GM12878 (cell line): Measurements from ENCODE around the gene PRKCQ. TPM values are rescaled to one million over a fixed set of nuclear protein-coding genes. Genes with fewer than 3 reads are reported as not detected.

Source experiments
- ATAC-seq: fragments of 200-7000 bp; cut with Tn5 transposase; 3 replicates; pipeline ENCODE4 v1.9.1; 2020; ENCODE audit warnings: mild to moderate bottlenecking, moderate library complexity
- BruUV-seq: library from RNA; stranded (reverse); fragments of 400-500 nt; replicated peaks from 2 replicates; lab custom pipeline; 2021; lab: Mats Ljungman, UMichigan
- CTCF ChIA-PET: fragments of 300-600 bp; sonication (Branson Sonifier 250); formaldehyde crosslinking; extraction: SDS; loops from one replicate; lab custom pipeline; 2021; ENCODE audit warnings: inconsistent platforms; lab: Yijun Ruan, JAX
- POLR2A ChIA-PET: fragments of 350-600 bp; formaldehyde crosslinking; extraction: SDS; loops from one replicate; lab custom pipeline; 2021; ENCODE audit warnings: inconsistent platforms; lab: Charles Lee
- RAD21 ChIA-PET: fragments of 300-600 bp; sonication (Branson Sonifier 250); formaldehyde crosslinking; loops from one replicate; lab custom pipeline; 2023; ENCODE audit warnings: antibody characterized with exemption; ENCODE audit not compliant: unreplicated experiment; lab: Charles Lee
- SMC1A ChIA-PET: fragments of 300-600 bp; sonication (Branson Sonifier 250); formaldehyde crosslinking; loops from one replicate; lab custom pipeline; 2023; ENCODE audit not compliant: unreplicated experiment, uncharacterized antibody; lab: Charles Lee
- DNase-seq: peaks from one replicate; pipeline ENCODE4 v3.0.0-alpha.2; 2011; ENCODE audit warnings: low read depth, low spot score
- FAIRE-seq: peaks from 3 replicates; lab custom pipeline; 2011; peaks lifted over from hg19 to GRCh38; lab: Jason Lieb, UNC
- H2AFZ ChIP-seq: 2 replicates; pipeline ENCODE4 v1.6.0; 2011; ENCODE audit warnings: low read depth, low read length, control low read depth; ENCODE audit not compliant: control insufficient read depth
- H3K27ac ChIP-seq: 2 replicates; pipeline ENCODE4 v1.5.1; 2011; ENCODE audit warnings: control low read depth; ENCODE audit not compliant: control insufficient read depth, insufficient read depth
- H3K27me3 ChIP-seq, 2 experiments: replicated peaks in 1 of 2; 2 replicates each; pipeline versions ENCODE4 v1.6.0 to v1.6.1; 2011; ENCODE audit warnings: low read length in 1 of 2; ENCODE audit not compliant: control insufficient read depth in 2 of 2, insufficient read depth in 2 of 2
- H3K36me3 ChIP-seq, 2 experiments: 2 replicates each; pipeline ENCODE4 v1.5.1; 2011; ENCODE audit warnings: low read length in 1 of 2; ENCODE audit not compliant: control insufficient read depth in 2 of 2, insufficient read depth in 2 of 2
- H3K4me1 ChIP-seq: 2 replicates; pipeline ENCODE4 v1.6.1; 2011; ENCODE audit warnings: mild to moderate bottlenecking, low read length, moderate library complexity, mixed read lengths; ENCODE audit not compliant: control insufficient read depth, insufficient read depth
- H3K4me2 ChIP-seq: 2 replicates; pipeline ENCODE4 v1.6.0; 2011; ENCODE audit warnings: control low read depth; ENCODE audit not compliant: control insufficient read depth, insufficient read depth
- H3K4me3 ChIP-seq: fragments of 200-600 bp; sonication (generic); 2 replicates; pipeline ENCODE4 v1.5.1; 2016
- H3K79me2 ChIP-seq: 2 replicates; pipeline ENCODE4 v1.6.0; 2011; ENCODE audit warnings: low read length; ENCODE audit not compliant: control insufficient read depth, insufficient read depth
- H3K9ac ChIP-seq: 2 replicates; pipeline ENCODE4 v1.8.0; 2011; ENCODE audit warnings: low read length, control low read depth, mixed read lengths; ENCODE audit not compliant: control insufficient read depth, insufficient read depth
- H3K9me3 ChIP-seq: replicated peaks from 3 replicates; pipeline ENCODE4 v1.5.1; 2011; ENCODE audit warnings: mild to moderate bottlenecking, low read length; ENCODE audit not compliant: control insufficient read depth, insufficient read depth
- H4K20me1 ChIP-seq: 2 replicates; pipeline ENCODE4 v1.6.0; 2011; ENCODE audit not compliant: control insufficient read depth, insufficient read depth
- BHLHE40 ChIP-seq, 2 experiments: fragments of 450-650 bp in 1 of 2; IDR thresholded peaks; 2 replicates each; pipeline ENCODE4 v1.6.1; 2011 to 2017; ENCODE audit warnings: low read depth in 2 of 2, borderline replicate concordance in 1 of 2, improper control_type of control experiment in 1 of 2, low read length in 1 of 2, mild to moderate bottlenecking in 1 of 2
- SREBF1 ChIP-seq: IDR thresholded peaks from 2 replicates; pipeline ENCODE4 v1.6.1; 2012; ENCODE audit warnings: mild to moderate bottlenecking, low read length
- TCF3 ChIP-seq: IDR thresholded peaks from 2 replicates; pipeline ENCODE4 v1.6.1; 2012; ENCODE audit warnings: low read depth, mild to moderate bottlenecking, low read length, borderline replicate concordance; ENCODE audit not compliant: insufficient read depth
- WGBS: methylation state at CpG from one replicate; pipeline ENCODE4 v1.1.6; 2016; ENCODE audit warnings: low lambda C conversion rate; ENCODE audit not compliant: insufficient replicate concordance, insufficient coverage; ENCODE audit errors: missing lambda C conversion rate; 5-methylcytosine and 5-hydroxymethylcytosine counted together
- in situ Hi-C: fragments of 300-500 bp; cut with MboI; formaldehyde crosslinking; loops from 9 replicates; pipeline ENCODE4 v1.14.3; 2018; ENCODE audit warnings: mixed read lengths
- intact Hi-C: fragments of 100-400 bp; cut with micrococcal nuclease; formaldehyde crosslinking; loops from one replicate; pipeline ENCODE4 v1.14.2; 2022; ENCODE audit not compliant: unreplicated experiment
- polyA plus RNA-seq, 11 experiments: library from polyadenylated mRNA; depleted of rRNA in 4 of 11; unstranded in 6 of 11; stranded (reverse) in 5 of 11; fragments of >200 nt; fragmentation: Nextera tagmentation in 4 of 11; fragmentation: Illumina TruSeq in 1 of 11; extraction: Ambion mirVana in 4 of 11; extraction: Trizol in 1 of 11; gene quantifications; 1 replicate in 1 of 11; 2 replicates in 10 of 11; pipeline versions ENCODE4 v1.2.1 to v1.2.3, GENCODE V29; 2011 to 2016; ENCODE audit warnings: inconsistent platforms in 2 of 11, missing spikeins in 2 of 11, low read depth in 1 of 11
- total RNA-seq, 4 experiments: library from RNA; depleted of rRNA in 3 of 4; stranded (reverse); fragments of >200 nt in 3 of 4; fragmentation: Illumina TruSeq in 1 of 4; extraction: Trizol in 1 of 4; gene quantifications; 2 replicates each; pipeline versions ENCODE4 v1.2.1 to v1.2.3, GENCODE V29; 2013 to 2021

PRKCQ gene
- total and polyA plus RNA-seq, 10 of the 15 experiments (the other 5 are each of a cell fraction or from before 2014, with no cell fraction given) = 0.26 to 8.9 (median 0.98) TPM

- no peak for TF ChIP-seq TCF3
Observed at GRCh38 chr10:6561552-6561951, 18.5 kb downstream of the PRKCQ start (continued).

GRCh38 chr10:6558759-6559461 lies 21.2 kb downstream of the PRKCQ start:
- Histone ChIP-seq H3K9me3 (no peaks in the 10 kb centered on the region), H3K27me3 (peaks cover 0 to 3% of the 10 kb centered on the region in 2 experiments; a peak in 2 of 4 replicates), H3K27ac (no peak overlapping the region), H3K4me3 (no peak overlapping the region), H4K20me1 (no peaks in the 10 kb centered on the region), H3K4me2 (no peak overlapping the region), H3K79me2 (no peaks in the 10 kb centered on the region), H3K9ac (no peak overlapping the region), H2AFZ (no peak overlapping the region), H3K4me1 (no peaks in the 10 kb centered on the region)
- RAD21 ChIA-PET = interaction anchor here (1.1 to 2.4 kb wide), 2 partner anchors 16 to 23 kb away, joined by 4 to 8 read pairs; no protein-coding TSS in a partner anchor
- no peak for FAIRE-seq
- intact Hi-C loops = no loop called here
- DNase-seq = no peak
- 33% methylated on average over 12 of the region's 12 CpGs for WGBS
- no TSS peak for BruUV-seq
- in situ Hi-C loops = no loop called here
- CTCF ChIA-PET = interaction anchor here (1.1 to 1.4 kb wide), 2 partner anchors 13 to 20 kb away, joined by 3 to 4 read pairs; no protein-coding TSS in a partner anchor
- SMC1A ChIA-PET = interaction anchor here (1.2 to 5.5 kb wide), 5 partner anchors 8 to 54 kb away, joined by 3 to 40 read pairs (median 3); no protein-coding TSS in a partner anchor
- TF ChIP-seq SREBF1 = no peak
- peak in 1 of 2 experiments; percentile 36; a peak in 2 of 4 replicates for TF ChIP-seq BHLHE40 (IDR thresholded peaks at IDR 0.05; ENCODE audit: borderline replicate concordance in 1 of 2, low read depth in 2 of 2, low read length in 1 of 2)
- TF ChIP-seq, all 136 proteins: peak for 1
- no peaks in the 10 kb centered on the region for H3K36me3 ChIP-seq
- POLR2A ChIA-PET = no interaction called here
- no peak for ATAC-seq
